B cell (primary cell): ENCODE measurements around the gene CCDC91. TPM values are rescaled to one million over a fixed set of nuclear protein-coding genes. Genes with fewer than 3 reads are reported as not detected.

Experiments
- ATAC-seq: fragments of 200-7000 bp; cut with Tn5 transposase; one replicate; pipeline ENCODE4 v1.10.0; 2021; ENCODE audit warnings: low read depth, mild to moderate bottlenecking, moderate number of reproducible peaks, moderate library complexity
- CTCF ChIA-PET: fragments of 350-600 bp; sonication (Branson Sonifier 250); formaldehyde crosslinking; loops from one replicate; lab custom pipeline; 2021; ENCODE audit warnings: antibody characterized with exemption, inconsistent platforms; lab: Charles Lee
- POLR2A ChIA-PET: fragments of 350-600 bp; sonication (Branson Sonifier 250); formaldehyde crosslinking; loops from one replicate; lab custom pipeline; 2021; ENCODE audit warnings: antibody characterized with exemption; lab: Charles Lee
- DNase-seq: peaks from one replicate; pipeline ENCODE4 v3.0.0; 2013
- H2AFZ ChIP-seq: 2 replicates; pipeline ENCODE4 v1.6.1; 2012; ENCODE audit warnings: mild to moderate bottlenecking, low read depth, low read length; ENCODE audit not compliant: insufficient read depth, poor library complexity, severe bottlenecking
- H3K27ac ChIP-seq, 2 donors: 1 replicate in 1 of 2; 2 replicates in 1 of 2; pipeline ENCODE4 v1.5.1; 2012 to 2013; ENCODE audit warnings: low read length in 2 of 2, mild to moderate bottlenecking in 2 of 2, moderate library complexity in 1 of 2
- H3K27me3 ChIP-seq, 4 experiments: fragments of 200-600 bp in 1 of 4; sonication (generic) in 1 of 4; replicated peaks in 1 of 4; 1 replicate in 2 of 4; 2 replicates in 2 of 4; pipeline versions ENCODE4 v1.6.1 to v1.7.0; 2013 to 2016; ENCODE audit warnings: low read length in 3 of 4, mild to moderate bottlenecking in 2 of 4, mixed read lengths in 1 of 4, moderate library complexity in 1 of 4; ENCODE audit not compliant: insufficient read depth in 4 of 4, control insufficient read depth in 3 of 4; ENCODE audit errors: control extremely low read depth in 1 of 4
- H3K36me3 ChIP-seq, 2 experiments: replicated peaks in 1 of 2; 1 replicate in 1 of 2; 2 replicates in 1 of 2; pipeline versions ENCODE4 v1.6.1 to v1.7.1; 2013; ENCODE audit warnings: low read length in 1 of 2; ENCODE audit not compliant: insufficient read depth in 2 of 2, control insufficient read depth in 1 of 2; ENCODE audit errors: control extremely low read depth in 1 of 2, extremely low read depth in 1 of 2
- H3K4me1 ChIP-seq, 2 donors: fragments of 200-600 bp in 1 of 2; sonication (generic) in 1 of 2; 1 replicate in 1 of 2; 2 replicates in 1 of 2; pipeline versions ENCODE4 v1.5.1 to v1.6.1; 2013 to 2017; ENCODE audit warnings: low read length in 2 of 2; ENCODE audit not compliant: control insufficient read depth in 2 of 2, insufficient read depth in 2 of 2
- H3K4me2 ChIP-seq: replicated peaks from 2 replicates; pipeline ENCODE3; 2012; ENCODE audit warnings: mild to moderate bottlenecking, low read depth, low read length; ENCODE audit not compliant: poor library complexity, severe bottlenecking
- H3K4me3 ChIP-seq, 5 experiments: fragments of 200-600 bp in 1 of 5; sonication (generic) in 1 of 5; 1 replicate in 3 of 5; 2 replicates in 2 of 5; pipeline versions ENCODE4 v1.5.1 to v1.7.0; 2011 to 2016; ENCODE audit warnings: low read length in 4 of 5, mild to moderate bottlenecking in 4 of 5, low read depth in 2 of 5, control low read depth in 1 of 5, moderate library complexity in 1 of 5; ENCODE audit not compliant: insufficient read depth in 1 of 5; ENCODE audit errors: control extremely low read depth in 1 of 5, extremely low read depth in 1 of 5
- H3K79me2 ChIP-seq: fragments of 200-600 bp; sonication (generic); one replicate; pipeline ENCODE4 v1.6.0; 2016; ENCODE audit warnings: low read length; ENCODE audit not compliant: control insufficient read depth, insufficient read depth
- H3K9ac ChIP-seq: fragments of 200-600 bp; sonication (generic); 2 replicates; pipeline ENCODE4 v1.6.1; 2017; ENCODE audit warnings: mild to moderate bottlenecking, low read length, moderate library complexity
- H3K9me3 ChIP-seq, 3 donors: one replicate each; pipeline versions ENCODE4 v1.6.1 to v1.7.1; 2013; ENCODE audit warnings: low read length in 2 of 3; ENCODE audit not compliant: control insufficient read depth in 2 of 3, insufficient read depth in 1 of 3; ENCODE audit errors: control extremely low read depth in 1 of 3
- H4K20me1 ChIP-seq: 2 replicates; pipeline ENCODE4 v1.6.0; 2012; ENCODE audit warnings: mild to moderate bottlenecking, low read length; ENCODE audit not compliant: insufficient read depth, control insufficient read depth, poor library complexity, severe bottlenecking
- H3K27ac Mint-ChIP-seq: one replicate; pipeline ENCODE4 v1.8.0; 2021; ENCODE audit warnings: mixed read lengths
- H3K27me3 Mint-ChIP-seq: one replicate; pipeline ENCODE4 v1.8.0; 2021; ENCODE audit warnings: mixed read lengths
- H3K4me1 Mint-ChIP-seq: one replicate; pipeline ENCODE4 v1.8.0; 2021; ENCODE audit warnings: mixed read lengths
- H3K4me3 Mint-ChIP-seq: one replicate; pipeline ENCODE4 v1.8.0; 2021; ENCODE audit warnings: mixed read lengths
- H3K9me3 Mint-ChIP-seq: one replicate; pipeline ENCODE4 v1.8.0; 2022; ENCODE audit warnings: mixed read lengths; ENCODE audit not compliant: insufficient read depth
- CTCF ChIP-seq: fragments of 200-600 bp; IDR thresholded peaks from one replicate; pipeline ENCODE4 v1.8.0; 2022; ENCODE audit warnings: antibody characterized with exemption, mild to moderate bottlenecking
- EZH2 ChIP-seq: IDR thresholded peaks from 2 replicates; pipeline ENCODE4 v1.6.1; 2012; ENCODE audit warnings: borderline replicate concordance, low read depth, mild to moderate bottlenecking, moderate library complexity, low read length; ENCODE audit not compliant: insufficient read depth, poor library complexity, severe bottlenecking
- WGBS: methylation state at CpG from one replicate; pipeline ENCODE4 v1.1.5; 2013; ENCODE audit warnings: missing lambda C conversion rate; ENCODE audit not compliant: insufficient coverage; 5-methylcytosine and 5-hydroxymethylcytosine counted together
- intact Hi-C: fragments of 100-400 bp; cut with micrococcal nuclease; formaldehyde crosslinking; loops from one replicate; pipeline ENCODE4 v1.10.0; 2022
- polyA plus RNA-seq: library from polyadenylated mRNA; depleted of rRNA; stranded (reverse); fragments of >200 nt; gene quantifications from 2 replicates; pipeline ENCODE4 v1.2.3, GENCODE V29; 2012
- total RNA-seq, 2 donors: library from RNA; stranded (reverse); fragments of 120-200 nt in 1 of 2; gene quantifications; 1 replicate in 1 of 2; 2 replicates in 1 of 2; pipeline versions ENCODE4 v1.2.3 to v1.2.4, GENCODE V29; 2013 to 2022

CCDC91 gene
- total and polyA plus RNA-seq, 2 donors (not counting 1 experiment from before 2014, with no cell fraction given): 10.9 to 64.8 TPM

- Mint-ChIP-seq H3K9me3 (no peaks in the 10 kb centered on the region), H3K27me3 (peaks cover 3% of the 10 kb centered on the region), H3K4me3 (no peak overlapping the region), H3K4me1 (no peaks in the 10 kb centered on the region), H3K27ac (no peak overlapping the region)
- Histone ChIP-seq H3K4me1 (no peaks in the 10 kb centered on the region), H4K20me1 (no peaks in the 10 kb centered on the region), H2AFZ (no peak overlapping the region), H3K27me3 (no peaks in the 10 kb centered on the region), H3K27ac (no peak overlapping the region), H3K79me2 (no peaks in the 10 kb centered on the region), H3K9ac (no peak overlapping the region), H3K4me2 (no peak overlapping the region), H3K9me3 (no peaks in the 10 kb centered on the region), H3K36me3 (no peaks in the 10 kb centered on the region), H3K4me3 (no peak overlapping the region)
- WGBS: 95% methylated on average over 4 of the region's 7 CpGs
- TF ChIP-seq CTCF (no peak), EZH2 (no peak)
- CTCF ChIA-PET: no interaction called here
- intact Hi-C loops: no loop called here
- ATAC-seq: no peak
- POLR2A ChIA-PET: no interaction called here
- no peak for DNase-seq
Measured at GRCh38 chr12:28156804-28157203, 33.5 kb upstream of the CCDC91 start.

GRCh38 chr12:28158353-28158752, 31.9 kb upstream of the CCDC91 start:
- no peak overlapping the region for H3K4me3 ChIP-seq
- H3K9ac ChIP-seq: no peak overlapping the region
- no peak overlapping the region for H3K27ac ChIP-seq
- H3K4me2 ChIP-seq: no peak overlapping the region
- H3K4me1 ChIP-seq: no peaks in the 10 kb centered on the region
- no peak overlapping the region for H3K4me3 Mint-ChIP-seq
- no peaks in the 10 kb centered on the region for H3K9me3 Mint-ChIP-seq
- H3K4me1 Mint-ChIP-seq: no peaks in the 10 kb centered on the region
- no peak overlapping the region for H3K27ac Mint-ChIP-seq
- H3K27me3 ChIP-seq: no peaks in the 10 kb centered on the region
- POLR2A ChIA-PET: no interaction called here
- CTCF ChIA-PET: no interaction called here
- H3K27me3 Mint-ChIP-seq: peaks cover 3% of the 10 kb centered on the region
- H3K79me2 ChIP-seq: no peaks in the 10 kb centered on the region
- H3K9me3 ChIP-seq: no peaks in the 10 kb centered on the region
- H4K20me1 ChIP-seq: no peaks in the 10 kb centered on the region
- no peaks in the 10 kb centered on the region for H3K36me3 ChIP-seq
- no peak for TF ChIP-seq CTCF
- WGBS: 80% methylated on average over 2 of the region's 5 CpGs
- ATAC-seq (no peak), DNase-seq (no peak)
- H2AFZ ChIP-seq: no peak overlapping the region
- intact Hi-C loops: no loop called here
